Activated naive CD4-positive, alpha-beta T cell treated with anti-CD3 and anti-CD28 coated beads, Interleukin-2, amount 10 ng/mL, durations not matched to agents 5 hours and 36 hours (primary cell): ENCODE measurements around the gene UCN3. TPM values are rescaled to one million over a fixed set of nuclear protein-coding genes. Genes with fewer than 3 reads are reported as not detected.

Experiments
- total RNA-seq, 2 experiments: library from RNA; stranded (reverse); gene quantifications; one replicate each; pipeline ENCODE4 v1.2.3, GENCODE V29; 2021

The UCN3 gene, protein sequence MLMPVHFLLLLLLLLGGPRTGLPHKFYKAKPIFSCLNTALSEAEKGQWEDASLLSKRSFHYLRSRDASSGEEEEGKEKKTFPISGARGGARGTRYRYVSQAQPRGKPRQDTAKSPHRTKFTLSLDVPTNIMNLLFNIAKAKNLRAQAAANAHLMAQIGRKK
- not detected for total RNA-seq

DNA sequence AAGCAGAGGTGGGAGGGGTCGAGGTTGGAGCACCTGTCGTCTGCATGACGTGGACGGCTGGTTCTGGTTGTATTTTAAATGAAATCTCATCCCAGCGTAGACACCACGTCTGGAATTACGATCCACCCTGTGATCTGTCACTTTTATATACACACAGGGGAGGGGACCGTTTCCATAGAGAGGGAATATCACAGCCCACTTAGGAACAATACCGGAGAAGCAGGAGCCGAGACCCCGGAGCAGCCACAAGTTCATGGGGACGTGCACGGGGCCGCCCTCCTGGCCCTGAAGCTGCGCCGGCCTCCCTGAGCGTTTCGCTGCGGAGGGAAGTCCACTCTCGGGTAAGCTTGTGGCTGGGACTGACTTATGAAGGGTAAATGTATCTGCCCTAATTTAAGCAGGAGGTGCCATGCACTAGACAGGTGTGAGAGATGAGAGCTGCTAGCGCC, at the start of gene UCN3:
UCN3 (plus strand) TSS at position 77 of the 449 bp plus-strand sequence. CDS start 8,755 bp downstream, outside the sequence.

GRCh38 chr10:5404208-5405041, 39.7 kb downstream of the UCN3 start, which contains the start of gene TUBAL3:
TSS of gene TUBAL3 (minus strand) at chr10:5404828. CDS start at chr10:5404792, 36 bp downstream.

GRCh38 chr10:5412277-5412941, 47.6 kb downstream of the UCN3 start, which contains the start of gene NET1:
TSS of gene NET1 (plus strand) at chr10:5412557. CDS start at chr10:5412693, 136 bp downstream.

Other genes starting within 250 kb of the UCN3 start
- gene AKR1C8, start 179.8 kb upstream of the UCN3 start, total RNA-seq: under 1 TPM; 0.53 to 0.91 TPM
- not detected for gene AKR1C4, start 168.1 kb upstream of the UCN3 start, total RNA-seq
- not detected for gene TUBAL3, start 39.9 kb downstream of the UCN3 start, total RNA-seq
- gene NET1, start 47.6 kb downstream of the UCN3 start, total RNA-seq: 10 to 100 TPM; 39.2 to 45.7 TPM
- gene CALML5, start 134.6 kb downstream of the UCN3 start, total RNA-seq: not detected
- gene CALML3, start 160.0 kb downstream of the UCN3 start, total RNA-seq: not detected